SK-N-SH (cell line): ENCODE measurements around the gene ZNF711.

Source experiments
- CHD2 ChIP-seq: fragments of 150-350 bp; IDR thresholded peaks from 2 replicates; pipeline ENCODE4 v1.6.1; 2018; ENCODE audit warnings: low read length; ENCODE audit not compliant: partially characterized antibody
- CTCF ChIP-seq: fragments of 200-600 bp; sonication (generic); IDR thresholded peaks from 2 replicates; pipeline ENCODE4 v1.6.1; 2017; ENCODE audit warnings: antibody characterized with exemption, mild to moderate bottlenecking, moderate library complexity
- EP300 ChIP-seq, 2 experiments: IDR thresholded peaks; 2 replicates each; pipeline versions ENCODE4 v1.4.0 to v1.6.1; 2012; ENCODE audit warnings: borderline replicate concordance in 1 of 2, low read depth in 1 of 2, low read length in 1 of 2
- EZH2phosphoT487 ChIP-seq: fragments of 200-600 bp; sonication (generic); IDR thresholded peaks from 2 replicates; pipeline ENCODE4 v1.6.1; 2017; ENCODE audit warnings: low read depth, mixed run types, mild to moderate bottlenecking, antibody characterized with exemption, moderate library complexity, borderline replicate concordance
- GATA2 ChIP-seq: sonication (generic); formaldehyde crosslinking; IDR thresholded peaks from 2 replicates; pipeline ENCODE4 v1.5.0; 2020; ENCODE audit warnings: mild to moderate bottlenecking, missing genetic modification reagents
- JUND ChIP-seq: IDR thresholded peaks from 2 replicates; pipeline ENCODE4 v1.4.0; 2012
- MAX ChIP-seq: IDR thresholded peaks from 2 replicates; pipeline ENCODE4 v1.4.0; 2012; ENCODE audit warnings: low read depth
- REST ChIP-seq: IDR thresholded peaks from 2 replicates; pipeline ENCODE4 v1.6.1; 2012; ENCODE audit warnings: mild to moderate bottlenecking, low read depth, low read length, moderate library complexity
- SMC3 ChIP-seq: IDR thresholded peaks from 2 replicates; pipeline ENCODE4 v1.6.1; 2012; ENCODE audit warnings: low read depth, low read length, improper control_type of control experiment
- TAF1 ChIP-seq: IDR thresholded peaks from 2 replicates; pipeline ENCODE4 v1.6.1; 2012; ENCODE audit warnings: low read depth, mild to moderate bottlenecking, low read length, moderate library complexity, borderline replicate concordance

GRCh38 chrX:85288992-85289723, 45.4 kb downstream of the ZNF711 start:
- TF ChIP-seq MAX (no peak), CHD2 (no peak), CTCF (peak; percentile 25; the same call in 1 of the 2 replicates), EP300 (IDR thresholded peaks at IDR 0.05; ENCODE audit: borderline replicate concordance in 1 of 2, low read depth in 1 of 2, low read length in 1 of 2) (no peak), TAF1 (no peak), JUND (no peak), REST (no peak), GATA2 (CRISPR knock-in tag) (no peak), SMC3 (no peak), EZH2phosphoT487 (no peak)
